Activated CD4-positive, CD25-positive, alpha-beta regulatory T cell treated with anti-CD3 and anti-CD28 coated beads, Interleukin-2, amount 50 U/mL, for 16 hours (primary cell): ENCODE results near the gene LILRB3.
A peak's percentile ranks its signal among the peaks of the same experiment; 100 is the strongest.
"Not testable (repeated sequence)": the region's sequence is repeated elsewhere in the genome, so short reads cannot be mapped to it uniquely, and the experiment has no call there.

ENCODE experiments used
- DNase-seq: peaks from one replicate; pipeline ENCODE4 v3.0.0-alpha.2; 2020; ENCODE audit warnings: low read depth, low spot score

The LILRB3 gene

DNA sequence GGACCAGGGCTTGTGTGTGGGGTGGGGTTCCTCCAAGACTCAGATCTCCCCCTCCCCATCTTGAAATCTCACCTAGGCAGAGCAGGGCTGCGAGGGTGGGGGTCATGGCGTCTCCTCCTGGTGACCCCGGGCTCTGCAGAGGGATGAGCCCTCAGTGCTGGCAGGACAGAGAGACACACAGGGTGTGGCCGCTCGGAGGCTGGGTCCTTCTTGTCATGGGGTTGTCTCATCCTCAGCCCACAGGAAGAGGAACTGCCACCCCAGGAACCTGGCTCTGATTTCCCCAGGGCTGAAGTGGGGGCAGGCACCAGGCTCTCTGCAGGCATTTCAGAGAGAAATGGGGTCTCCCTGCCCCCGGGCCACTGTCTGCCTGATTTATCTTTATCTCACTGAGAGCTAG is 19.8 kb upstream of the LILRB3 start, which contains the start of gene LILRA6:
TSS of gene LILRA6 (minus strand) at position 145 of the 400 bp plus-strand sequence.
- DNase-seq: not testable (repeated sequence)

DNA sequence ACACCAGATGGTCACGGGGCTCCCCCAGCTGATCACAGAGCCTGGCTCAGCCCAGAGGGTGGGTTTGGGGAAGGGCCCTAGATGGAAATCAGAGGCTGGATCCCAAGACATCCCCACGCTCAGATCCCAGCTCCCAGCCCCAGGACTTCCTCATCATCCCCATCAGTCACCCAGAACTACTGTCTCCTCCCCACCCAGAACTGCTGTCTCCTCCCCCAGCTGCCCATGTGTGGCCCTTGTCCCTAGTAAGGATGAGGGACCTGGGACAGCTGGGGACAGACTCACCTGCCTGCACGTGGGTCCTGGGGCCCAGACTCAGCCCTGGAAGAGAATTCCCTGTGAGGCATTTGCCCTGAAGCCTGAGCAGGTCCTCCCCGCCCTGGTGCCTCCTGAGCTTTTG is 19.4 kb upstream of the LILRB3 start:
- DNase-seq: not testable (repeated sequence)

DNA sequence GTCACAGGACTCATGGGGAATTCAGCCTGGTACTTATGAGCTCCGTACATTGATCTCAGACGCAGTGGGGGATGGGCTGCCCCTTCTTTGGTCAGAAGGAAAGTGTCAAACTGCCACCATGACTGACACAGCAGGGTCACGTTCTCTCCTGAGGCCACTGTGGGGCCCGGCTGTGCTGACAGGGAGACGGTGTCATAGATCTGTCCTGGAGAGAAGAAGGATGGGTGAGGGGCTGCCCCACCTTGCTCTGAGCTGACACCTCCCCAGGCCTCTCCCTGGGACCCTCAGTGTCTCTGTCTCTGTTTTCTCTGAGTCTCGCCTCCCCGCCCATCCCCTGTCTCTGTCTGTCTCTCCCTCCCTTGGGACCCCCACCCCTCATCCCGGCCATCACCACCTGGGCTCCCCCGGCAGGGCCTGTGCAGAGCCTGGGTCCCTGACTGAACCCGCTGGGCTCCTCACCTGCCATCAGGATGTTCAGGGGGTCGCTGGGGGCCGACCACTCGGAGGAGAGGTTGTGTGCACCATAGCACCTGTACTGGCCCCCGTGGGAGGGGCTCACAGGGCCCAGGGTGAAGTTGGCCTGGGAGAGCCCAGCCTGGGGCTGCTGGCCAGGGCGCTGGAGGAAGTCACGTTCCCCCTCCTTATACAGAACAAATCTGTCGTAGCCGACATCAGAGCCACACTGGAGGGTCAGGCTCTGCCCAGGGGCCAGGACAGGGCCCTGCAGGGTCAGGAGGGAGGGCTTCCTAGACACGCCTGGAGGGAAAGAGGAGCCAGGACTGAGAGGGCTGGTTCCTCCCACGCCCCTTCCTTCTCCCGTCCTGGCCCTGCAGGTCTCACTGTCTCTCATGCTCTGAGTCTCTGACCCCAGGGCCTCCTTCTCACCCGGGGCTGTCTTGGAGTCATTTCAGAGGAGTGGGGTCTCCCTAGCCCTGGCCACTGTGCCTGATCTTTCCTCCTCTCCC is 17.8 kb upstream of the LILRB3 start:
- not testable (repeated sequence) for DNase-seq

DNA sequence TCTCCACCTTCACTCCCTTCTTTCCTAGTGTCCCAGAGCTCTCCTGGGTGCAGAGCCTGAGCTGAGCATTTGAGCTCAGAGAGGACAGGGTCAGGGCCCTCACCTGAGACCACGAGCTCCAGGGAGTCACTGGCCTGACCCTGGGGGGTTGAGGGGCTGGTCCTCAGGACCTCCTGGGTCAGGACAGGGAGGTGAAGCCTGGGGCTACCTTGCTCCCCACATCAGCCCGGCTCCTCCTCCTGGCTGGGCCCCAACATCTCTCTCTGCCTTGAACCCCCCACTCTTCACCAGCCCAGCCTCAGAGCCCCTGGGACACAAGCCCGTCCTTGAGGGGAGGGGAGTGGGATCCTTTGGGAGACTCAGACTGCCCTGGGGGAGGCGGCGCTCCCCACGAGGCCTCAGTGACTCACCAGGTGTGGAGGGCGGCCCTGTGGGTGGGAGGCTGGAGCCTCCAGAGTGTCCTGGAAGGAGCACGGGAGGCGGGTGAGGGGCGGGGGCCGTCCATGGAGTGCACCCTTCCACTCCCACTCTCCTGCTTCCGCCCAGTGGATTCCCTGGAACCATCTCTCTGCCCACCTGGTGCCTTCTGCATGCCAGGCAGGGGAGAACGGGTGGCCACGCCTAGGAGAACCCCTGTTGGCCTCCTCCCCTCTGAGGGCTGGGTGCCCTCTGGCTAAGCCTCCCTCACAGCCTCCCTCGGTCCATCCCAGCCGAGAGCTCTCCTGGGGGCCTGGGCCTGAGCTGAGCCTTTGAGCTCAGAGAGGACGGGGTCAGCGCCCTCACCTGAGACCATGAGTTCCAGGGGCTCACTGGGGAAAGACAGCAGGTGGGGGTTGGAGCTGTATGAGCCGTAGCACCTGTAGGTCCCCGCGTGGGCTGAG is 16.9 kb upstream of the LILRB3 start:
- DNase-seq: not testable (repeated sequence)

DNA sequence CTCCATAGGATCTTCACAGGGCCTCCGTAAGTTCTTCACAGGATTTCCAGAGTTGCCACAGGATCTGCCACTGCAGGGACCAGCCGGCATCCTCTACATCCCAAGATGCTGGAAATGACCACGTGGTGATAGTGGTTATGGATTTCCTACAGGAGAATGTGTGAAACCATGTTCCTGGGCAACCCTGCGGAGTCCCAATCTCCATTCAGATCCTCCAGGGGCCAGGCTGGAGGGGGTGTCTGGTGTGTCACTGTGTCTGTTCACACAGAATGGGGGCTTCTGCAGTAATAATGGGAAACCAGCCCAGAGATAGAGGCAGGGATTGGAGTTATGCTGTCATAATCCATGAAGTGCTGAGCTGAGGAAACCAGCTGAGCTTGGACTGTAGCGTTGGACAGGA is 11.1 kb upstream of the LILRB3 start:
- no peak for DNase-seq

DNA sequence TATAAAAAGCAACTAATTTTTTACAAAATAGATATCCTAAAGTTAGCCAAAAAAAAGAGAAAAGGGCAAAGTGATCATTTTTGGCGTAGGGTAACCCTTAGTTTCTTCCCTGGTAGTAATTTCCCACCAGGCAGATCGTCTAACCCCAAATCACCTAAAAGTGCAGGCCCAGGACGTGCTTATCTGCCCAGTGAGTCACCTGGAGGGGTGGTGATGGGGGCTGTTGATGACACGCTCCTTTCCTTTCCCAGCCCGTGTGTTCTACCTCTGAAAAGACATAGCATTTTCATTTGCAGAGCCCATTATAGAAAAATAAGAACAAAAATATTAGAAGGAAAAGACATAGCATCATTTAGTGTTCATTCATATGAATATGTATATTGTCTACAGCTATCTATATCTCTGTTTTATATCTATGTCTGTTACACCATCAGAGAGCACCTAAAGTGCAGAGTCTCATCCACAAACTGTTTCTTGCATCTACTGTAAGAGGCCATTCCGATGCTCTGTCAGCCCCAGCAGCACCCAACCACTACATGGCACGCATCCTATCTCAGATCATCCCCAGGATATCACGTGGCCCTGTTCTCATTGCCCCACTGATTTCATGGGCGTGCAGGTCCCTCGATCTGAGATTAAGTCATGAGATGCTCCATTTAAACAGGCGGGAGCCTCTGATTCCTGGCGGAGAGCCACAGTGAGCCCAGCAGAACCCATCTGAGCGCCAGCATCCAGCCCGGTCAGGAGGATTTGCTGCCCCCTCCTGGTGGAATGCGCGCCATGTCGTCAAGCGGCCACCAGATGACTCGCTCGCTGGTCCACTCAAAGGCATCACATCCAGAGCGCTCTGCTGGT is 8.5 kb upstream of the LILRB3 start:
- peak; percentile 66 for DNase-seq

DNA sequence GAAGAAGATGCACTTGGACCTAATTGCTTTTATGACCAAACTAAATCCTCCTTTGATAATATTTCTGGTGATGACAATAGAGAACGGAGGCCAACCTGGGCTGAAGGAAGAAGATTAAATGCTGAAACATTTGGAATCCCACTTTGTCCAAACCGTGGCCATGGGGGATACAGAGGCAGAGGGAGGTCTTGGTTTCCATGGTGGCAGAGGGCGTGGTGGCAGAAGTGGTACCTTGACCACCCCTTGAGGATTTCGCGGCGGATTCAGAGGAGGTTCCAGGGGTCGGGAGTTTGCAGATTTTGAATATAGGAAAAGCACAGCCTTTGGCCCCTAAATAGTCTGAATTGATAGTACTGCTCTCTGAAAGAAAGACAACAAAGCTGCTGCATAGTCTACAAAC is 7.2 kb upstream of the LILRB3 start:
- DNase-seq: no peak

DNA sequence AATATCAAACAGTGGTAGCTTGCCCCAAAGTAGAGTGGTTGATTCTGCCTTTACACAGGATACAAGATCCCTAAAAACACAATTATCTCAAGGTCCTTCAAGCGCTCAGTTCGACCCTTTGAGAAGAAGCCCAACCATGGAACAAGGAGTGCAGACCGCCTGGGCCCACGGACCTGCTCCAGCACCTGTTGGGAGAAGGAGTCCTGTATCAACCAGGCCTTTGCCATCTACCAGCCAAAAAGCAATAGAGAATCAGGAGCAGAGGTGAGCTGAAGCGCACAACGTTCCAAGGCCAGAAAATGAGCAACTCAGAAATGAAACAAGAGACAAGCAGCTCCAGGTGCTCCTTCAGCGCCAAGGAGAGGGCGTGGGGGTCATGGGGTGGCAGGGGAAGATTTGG is 6.3 kb upstream of the LILRB3 start:
- DNase-seq: no peak

DNA sequence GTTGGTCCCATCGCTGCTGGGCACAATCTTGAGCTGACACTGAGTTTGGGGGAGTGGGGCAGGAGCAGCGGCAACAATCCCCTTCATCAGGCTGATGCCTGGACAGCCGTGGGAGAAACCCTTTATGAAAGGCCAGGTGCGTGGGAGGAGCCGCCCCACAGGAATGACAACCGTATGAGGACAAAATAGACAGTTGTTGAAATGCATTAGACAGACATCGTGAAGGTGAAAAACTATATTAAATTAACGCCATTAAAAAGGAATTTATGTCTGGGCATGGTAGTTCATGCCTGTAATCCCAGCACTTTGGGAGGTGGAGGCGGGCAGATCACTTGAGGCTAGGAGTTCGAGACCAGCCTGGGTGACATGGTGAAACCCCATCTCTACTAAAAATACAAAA is 1.8 kb upstream of the LILRB3 start:
- not testable (repeated sequence) for DNase-seq

DNA sequence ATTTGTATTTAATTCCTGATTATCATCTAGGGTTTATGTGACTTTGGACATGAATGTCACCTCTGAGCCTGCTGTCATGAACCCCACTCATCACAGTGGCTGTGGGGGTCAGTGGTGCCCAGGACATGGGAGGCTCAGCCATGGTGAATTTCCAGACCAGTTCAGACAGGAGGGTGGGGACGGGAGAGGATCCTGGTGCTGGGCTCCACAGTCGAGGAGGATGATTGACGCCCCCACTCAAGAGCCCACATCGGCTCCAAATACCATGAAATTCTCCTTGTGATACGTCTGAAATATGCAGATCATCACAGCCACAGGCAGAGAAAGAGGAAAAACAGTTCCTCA is 1.1 kb upstream of the LILRB3 start:
- not testable (repeated sequence) for DNase-seq

DNA sequence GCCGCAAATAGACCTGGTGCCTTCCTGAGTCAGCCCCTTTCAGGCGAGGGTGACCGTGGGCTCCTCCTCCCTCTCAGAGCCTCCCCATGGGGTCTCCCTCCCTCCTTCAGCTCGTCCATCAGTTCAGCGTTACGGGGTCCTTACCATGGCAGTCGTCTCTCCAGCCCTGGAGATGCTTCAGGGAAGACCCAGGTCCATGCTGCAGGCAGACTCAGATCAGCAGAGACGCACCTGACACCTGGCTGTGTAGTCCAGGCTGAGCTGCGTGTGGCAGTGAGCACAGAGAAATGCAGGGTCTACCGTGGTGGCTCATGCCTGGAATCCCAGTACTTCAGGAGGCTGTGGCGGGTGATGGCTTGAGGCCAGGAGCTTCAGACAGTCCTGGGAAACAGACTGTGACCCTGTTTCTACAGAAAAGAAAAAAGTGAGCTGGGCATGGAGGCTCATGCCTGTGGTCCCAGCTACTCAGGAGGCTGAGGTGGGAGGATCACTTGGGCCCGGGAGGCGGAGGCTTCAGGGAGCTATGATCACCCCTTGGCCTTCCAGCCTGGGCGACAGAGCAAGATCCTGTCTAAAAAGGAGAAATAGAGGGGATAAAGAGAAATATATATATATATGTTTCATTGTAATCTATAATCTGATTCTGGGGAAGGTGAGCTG is 600 bp upstream of the LILRB3 start:
- DNase-seq: not testable (repeated sequence)

DNA sequence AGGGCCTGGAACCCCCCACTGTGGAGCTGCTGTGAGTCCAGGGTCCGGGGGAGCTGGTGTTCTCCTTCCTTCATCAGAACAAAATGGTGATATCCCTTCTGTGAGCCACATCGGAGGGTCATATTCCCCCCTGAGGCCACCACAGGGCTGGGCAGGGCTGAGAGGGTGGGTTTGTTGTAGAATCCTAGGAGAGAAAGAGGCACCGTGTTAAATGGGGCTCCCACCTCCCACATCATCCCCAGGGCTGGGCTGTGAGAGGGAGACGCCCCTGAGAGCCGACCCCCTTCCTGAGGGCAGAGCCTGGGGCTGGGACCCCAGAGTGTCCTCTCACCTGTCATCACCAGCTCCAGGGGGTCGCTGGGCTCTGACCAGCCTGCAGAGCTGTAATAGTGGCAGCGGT is 860 bp downstream of the LILRB3 start:
- DNase-seq: not testable (repeated sequence)

DNA sequence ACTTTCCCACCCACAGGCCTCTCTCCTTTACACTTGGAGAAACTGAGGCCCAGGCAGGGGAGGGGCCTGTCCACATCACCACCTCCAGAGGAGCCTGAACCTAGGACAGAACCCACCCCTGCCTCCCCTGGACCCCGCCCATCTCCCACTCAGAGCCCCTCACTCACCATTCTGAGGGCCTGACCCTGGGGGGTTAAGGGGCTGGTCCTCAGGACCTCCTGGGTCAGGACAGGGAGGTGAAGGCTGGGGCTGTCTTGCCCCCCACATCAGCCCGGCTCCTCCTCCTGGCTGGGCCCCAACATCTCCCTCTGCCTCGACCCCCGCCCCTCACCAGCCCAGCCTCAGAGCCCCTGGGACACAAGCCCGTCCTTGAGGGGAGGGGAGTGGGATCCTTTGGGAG is 3.1 kb downstream of the LILRB3 start:
- not testable (repeated sequence) for DNase-seq

DNA sequence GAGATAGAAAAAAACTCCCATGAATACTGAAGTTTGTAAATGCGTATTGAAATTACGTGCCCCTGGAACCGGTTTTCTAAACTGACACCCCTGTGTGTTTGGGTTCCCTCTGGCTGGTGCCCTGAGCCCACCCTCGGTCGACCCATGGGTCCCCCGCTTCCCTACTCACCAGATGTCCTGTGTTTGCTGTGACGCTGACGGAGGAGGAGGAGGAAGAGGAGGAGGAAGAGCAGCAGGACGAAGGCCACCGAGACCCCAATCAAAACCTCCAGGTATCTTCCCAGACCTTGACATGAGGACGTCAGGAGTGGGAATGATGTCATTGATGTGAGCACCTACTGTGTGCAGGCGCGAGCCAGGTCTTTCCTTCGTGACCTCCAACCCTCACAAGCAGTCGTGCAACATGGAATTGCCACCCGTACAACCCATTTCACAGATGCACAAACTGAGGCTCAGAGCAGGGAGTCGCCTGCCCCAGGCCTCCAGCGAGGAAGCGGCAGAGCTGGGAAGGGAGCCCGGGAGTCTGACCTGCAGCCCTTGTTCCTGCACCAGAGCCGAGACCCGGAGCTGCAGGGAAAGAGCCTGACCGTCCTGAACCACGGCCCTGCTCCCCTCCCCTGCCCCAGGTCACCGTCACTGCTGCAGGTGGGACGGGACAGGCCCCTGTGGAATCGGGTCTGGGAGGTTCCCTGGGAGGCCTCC is 3.7 kb downstream of the LILRB3 start:
- no peak for DNase-seq

DNA sequence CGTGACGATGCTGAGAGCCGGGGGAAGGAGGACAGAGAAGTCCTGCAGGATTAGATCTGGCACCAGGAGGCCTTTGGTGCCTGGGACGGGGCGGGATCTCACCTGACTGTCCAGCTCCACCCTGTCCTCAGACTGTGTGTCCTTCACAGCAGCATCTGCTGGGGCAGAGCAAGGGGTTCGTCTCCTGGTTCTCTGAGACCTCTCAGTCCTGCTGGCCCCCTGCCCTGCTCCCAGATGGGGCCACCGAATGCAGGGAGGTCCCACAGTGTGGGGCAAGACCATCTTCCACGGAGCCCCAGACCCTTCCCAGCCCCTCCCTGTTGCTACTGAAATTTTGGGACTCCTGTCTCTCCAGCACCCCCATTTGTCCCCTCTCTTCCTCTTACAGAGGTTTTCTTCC is 4.5 kb downstream of the LILRB3 start:
- no peak for DNase-seq

DNA sequence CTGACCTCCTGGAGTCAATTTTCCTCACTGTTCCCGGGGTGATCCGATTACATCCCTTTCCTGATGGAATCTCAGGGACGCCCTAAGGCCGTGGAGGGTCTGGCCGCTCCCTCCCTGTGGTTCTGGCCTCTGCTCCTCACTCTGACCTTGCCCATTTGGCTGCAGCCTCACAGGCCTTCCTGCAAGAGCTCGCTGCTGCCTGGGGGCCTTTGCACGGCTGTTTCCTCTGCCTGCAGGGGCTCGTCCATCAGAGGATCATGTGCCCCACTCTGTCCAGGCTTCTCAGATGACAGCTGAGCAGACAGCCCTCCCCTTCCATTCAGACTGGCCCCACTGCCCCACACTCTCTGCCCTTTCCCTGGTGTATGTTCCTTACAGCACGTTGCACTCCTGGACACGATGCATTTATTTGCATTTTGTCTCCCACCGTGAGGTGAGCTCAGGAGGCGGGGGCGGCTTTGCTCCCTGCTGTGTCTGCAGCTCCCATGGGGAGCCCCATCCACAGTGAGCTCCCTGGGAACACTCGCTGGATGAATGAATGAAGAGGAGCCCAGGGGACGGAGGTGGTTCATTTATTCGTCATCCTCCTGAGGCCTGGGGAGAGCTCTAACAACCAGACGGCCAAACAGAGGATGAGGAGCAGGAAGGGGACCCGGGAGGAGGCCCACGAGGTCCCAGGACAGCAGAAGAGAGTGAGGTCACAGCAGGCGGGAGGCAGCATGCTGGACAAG is 5.1 kb downstream of the LILRB3 start:
- DNase-seq: not testable (repeated sequence)

DNA sequence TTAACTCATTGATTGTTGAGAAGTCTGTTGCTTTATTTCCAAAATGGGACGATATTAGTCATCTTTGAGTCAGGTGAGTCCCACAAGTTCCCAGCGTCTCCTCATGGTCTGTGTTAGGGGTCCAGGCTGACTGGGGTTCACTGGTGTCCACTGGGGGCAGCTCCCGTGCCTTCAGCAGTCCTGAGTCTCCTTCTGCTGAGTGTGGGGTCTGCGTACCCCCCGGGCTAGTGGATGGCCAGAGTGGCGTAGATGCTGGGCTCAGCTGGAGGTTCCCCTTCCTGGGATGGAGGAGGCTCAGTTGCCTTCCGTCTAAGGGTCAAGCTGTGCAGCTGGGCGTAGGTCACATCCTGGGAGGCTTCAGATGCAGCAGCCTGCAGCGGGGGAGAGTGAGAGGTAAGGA is 5.9 kb downstream of the LILRB3 start:
- no peak for DNase-seq

DNA sequence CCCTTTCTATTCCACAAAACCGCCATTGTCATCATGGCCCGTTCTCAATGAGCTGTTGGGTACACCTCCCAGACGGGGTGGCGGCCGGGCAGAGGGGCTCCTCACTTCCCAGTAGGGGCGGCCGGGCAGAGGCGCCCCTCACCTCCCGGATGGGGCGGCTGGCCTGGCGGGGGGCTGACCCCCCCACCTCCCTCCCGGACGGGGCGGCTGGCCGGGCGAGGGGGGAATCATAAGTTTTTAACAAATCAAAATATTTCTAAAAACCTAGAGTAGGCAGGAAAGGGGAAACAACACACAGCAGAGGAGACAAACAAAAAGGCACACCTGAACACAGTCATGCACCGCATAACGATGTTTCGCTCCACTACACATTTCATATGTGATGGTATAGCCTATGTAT is 8.1 kb downstream of the LILRB3 start:
- not testable (repeated sequence) for DNase-seq

DNA sequence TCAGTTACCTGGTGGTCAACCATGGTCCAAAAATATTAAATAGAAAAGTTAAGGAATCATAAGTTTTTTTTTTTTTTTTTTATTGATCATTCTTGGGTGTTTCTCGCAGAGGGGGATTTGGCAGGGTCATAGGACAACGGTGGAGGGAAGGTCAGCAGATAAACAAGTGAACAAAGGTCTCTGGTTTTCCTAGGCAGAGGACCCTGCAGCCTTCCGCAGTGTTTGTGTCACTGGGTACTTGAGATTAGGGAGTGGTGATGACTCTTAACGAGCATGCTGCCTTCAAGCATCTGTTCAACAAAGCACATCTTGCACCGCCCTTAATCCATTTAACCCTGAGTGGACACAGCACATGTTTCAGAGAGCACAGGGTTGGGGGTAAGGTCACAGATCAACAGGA is 8.6 kb downstream of the LILRB3 start:
- DNase-seq: not testable (repeated sequence)

DNA sequence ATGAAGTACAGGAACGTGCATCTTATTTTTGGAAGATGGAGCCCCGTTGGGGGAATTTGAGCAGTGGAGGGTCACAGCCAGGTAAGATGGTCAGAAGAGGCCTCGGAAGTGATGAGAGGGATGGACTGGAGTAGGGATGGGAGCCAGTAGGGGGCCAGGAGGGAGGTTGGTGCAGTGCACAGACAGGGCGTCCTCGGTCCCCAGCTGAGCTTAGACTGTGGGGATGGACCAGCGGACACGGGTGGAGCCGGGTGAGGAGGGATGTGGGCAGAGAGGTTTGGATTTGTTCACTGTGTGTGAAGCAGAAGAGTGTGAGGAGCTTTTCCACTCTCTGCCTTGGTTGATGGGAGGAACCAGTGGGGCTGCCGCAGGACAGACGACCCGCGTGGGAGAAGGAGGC is 11.6 kb downstream of the LILRB3 start:
- DNase-seq: no peak
